Glutamatergic neuron (in vitro differentiated cells): ENCODE measurements around the gene FAM216A. TPM values are rescaled to one million over a fixed set of nuclear protein-coding genes. Genes with fewer than 3 reads are reported as not detected.
"Not testable (repeated sequence)": the region's sequence is repeated elsewhere in the genome, so short reads cannot be mapped to it uniquely, and the experiment has no call there.

ENCODE experiments used
- DNase-seq: peaks from one replicate; pipeline ENCODE4 v3.0.0; 2022
- H3K27ac Mint-ChIP-seq: one replicate; pipeline ENCODE4 v1.8.0; 2020; ENCODE audit warnings: mild to moderate bottlenecking, mixed read lengths, inconsistent platforms; ENCODE audit not compliant: unreplicated experiment
- H3K27me3 Mint-ChIP-seq: one replicate; pipeline ENCODE4 v1.8.0; 2020; ENCODE audit warnings: mild to moderate bottlenecking, moderate library complexity, mixed read lengths, inconsistent platforms; ENCODE audit not compliant: unreplicated experiment
- H3K36me3 Mint-ChIP-seq: one replicate; pipeline ENCODE4 v1.8.0; 2020; ENCODE audit warnings: mild to moderate bottlenecking, mixed read lengths, inconsistent platforms; ENCODE audit not compliant: unreplicated experiment
- H3K4me1 Mint-ChIP-seq: one replicate; pipeline ENCODE4 v1.8.0; 2020; ENCODE audit warnings: mild to moderate bottlenecking, low read depth, mixed read lengths, inconsistent platforms; ENCODE audit not compliant: unreplicated experiment
- H3K4me3 Mint-ChIP-seq: one replicate; pipeline ENCODE4 v1.8.0; 2020; ENCODE audit warnings: mild to moderate bottlenecking, mixed read lengths, inconsistent platforms; ENCODE audit not compliant: unreplicated experiment
- H3K9me3 Mint-ChIP-seq: one replicate; pipeline ENCODE4 v1.8.0; 2020; ENCODE audit warnings: mild to moderate bottlenecking, moderate library complexity, mixed read lengths, inconsistent platforms; ENCODE audit not compliant: unreplicated experiment
- total RNA-seq: library from RNA; stranded (reverse); fragmentation: NEBNext Ultra II Directional; extraction: Animal tissue kit (Norgen Biotek cat#: 25700); gene quantifications from one replicate; pipeline ENCODE4 v1.2.1, GENCODE V29; 2021; ENCODE audit not compliant: unreplicated experiment
- TF ChIP-seq, protein P1 (sequence below): fragments of 200-600 bp; sonication (generic); IDR thresholded peaks from one replicate; pipeline ENCODE4 v1.5.0; 2021; ENCODE audit not compliant: partially characterized antibody, unreplicated experiment

Gene FAM216A
- total RNA-seq, 1 donor from 2014 or later = 21.7 TPM

DNA sequence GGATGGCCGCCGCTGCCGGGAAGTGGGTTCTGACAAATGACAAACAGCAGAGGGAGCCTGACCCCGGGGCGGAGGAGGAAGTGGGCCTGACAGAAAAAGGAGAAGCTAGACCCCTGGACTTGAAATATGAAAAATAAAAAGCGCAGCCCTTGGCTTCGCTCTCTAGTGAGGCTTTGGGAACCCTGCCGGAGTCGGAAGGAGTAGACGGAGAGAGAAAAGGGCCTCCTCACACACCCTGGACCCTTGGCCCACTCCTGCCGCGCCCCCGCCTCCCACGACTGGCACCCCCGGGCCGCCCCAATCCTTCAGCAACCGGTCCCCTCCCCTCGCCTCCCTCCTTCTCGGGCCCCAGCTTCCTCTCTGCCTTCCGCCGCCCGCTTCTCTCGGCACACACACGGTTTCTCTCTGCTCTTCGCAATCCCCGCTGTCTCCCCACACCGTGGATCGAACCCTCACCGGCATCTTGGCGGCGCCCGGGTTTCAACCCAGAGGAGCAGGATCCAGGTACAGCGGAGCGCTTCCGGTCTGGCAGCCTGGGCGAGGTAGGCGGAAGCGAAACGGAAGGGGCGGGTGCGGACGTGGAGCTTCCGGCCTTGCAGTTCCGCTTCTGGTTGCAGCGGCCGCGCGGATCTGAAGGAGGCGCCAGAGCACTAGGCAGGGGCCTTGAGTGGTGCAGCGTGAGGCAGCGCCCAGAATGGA, 18.7 kb upstream of the FAM216A start, which contains the start of gene ARPC3:
TSS of gene ARPC3 (minus strand) at position 539 of the 699 bp plus-strand sequence. CDS start at position 462, 77 bp downstream.
- peak within 1 kb of the TSS; percentile 99 for H3K4me3 Mint-ChIP-seq
- peak within 1 kb of the TSS; percentile 98 for H3K27ac Mint-ChIP-seq
- H3K36me3 Mint-ChIP-seq = no peaks in the 10 kb centered on the region
- H3K9me3 Mint-ChIP-seq = peaks cover 7% of the 10 kb centered on the region
- no peaks in the 10 kb centered on the region for H3K27me3 Mint-ChIP-seq
- TF ChIP-seq, protein P1, sequence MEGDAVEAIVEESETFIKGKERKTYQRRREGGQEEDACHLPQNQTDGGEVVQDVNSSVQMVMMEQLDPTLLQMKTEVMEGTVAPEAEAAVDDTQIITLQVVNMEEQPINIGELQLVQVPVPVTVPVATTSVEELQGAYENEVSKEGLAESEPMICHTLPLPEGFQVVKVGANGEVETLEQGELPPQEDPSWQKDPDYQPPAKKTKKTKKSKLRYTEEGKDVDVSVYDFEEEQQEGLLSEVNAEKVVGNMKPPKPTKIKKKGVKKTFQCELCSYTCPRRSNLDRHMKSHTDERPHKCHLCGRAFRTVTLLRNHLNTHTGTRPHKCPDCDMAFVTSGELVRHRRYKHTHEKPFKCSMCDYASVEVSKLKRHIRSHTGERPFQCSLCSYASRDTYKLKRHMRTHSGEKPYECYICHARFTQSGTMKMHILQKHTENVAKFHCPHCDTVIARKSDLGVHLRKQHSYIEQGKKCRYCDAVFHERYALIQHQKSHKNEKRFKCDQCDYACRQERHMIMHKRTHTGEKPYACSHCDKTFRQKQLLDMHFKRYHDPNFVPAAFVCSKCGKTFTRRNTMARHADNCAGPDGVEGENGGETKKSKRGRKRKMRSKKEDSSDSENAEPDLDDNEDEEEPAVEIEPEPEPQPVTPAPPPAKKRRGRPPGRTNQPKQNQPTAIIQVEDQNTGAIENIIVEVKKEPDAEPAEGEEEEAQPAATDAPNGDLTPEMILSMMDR = peak; percentile 56
- peak; percentile 96 for DNase-seq
- H3K4me1 Mint-ChIP-seq = peaks cover 3% of the 10 kb centered on the region

DNA sequence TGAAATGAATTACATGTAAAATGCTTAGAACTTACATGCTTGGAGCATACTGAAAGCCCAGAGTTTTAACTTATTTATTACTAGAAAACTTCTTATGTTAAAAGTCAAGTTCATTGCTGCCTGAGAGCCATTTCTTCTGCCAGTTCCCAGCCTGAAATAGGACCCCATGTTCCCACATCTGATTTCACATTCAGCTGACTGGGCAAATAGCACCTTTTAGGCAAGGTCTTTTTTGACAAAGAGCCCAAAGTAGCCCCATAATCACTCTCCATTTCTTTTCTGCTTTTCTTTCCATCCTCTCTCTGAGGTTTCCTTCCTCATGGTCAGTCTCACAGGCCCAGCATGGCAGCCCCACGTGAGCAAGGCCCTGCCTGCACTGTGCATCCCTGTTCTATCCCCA, 17.4 kb upstream of the FAM216A start:
- Mint-ChIP-seq H3K27ac (no peak overlapping the region), H3K4me1 (peaks cover 3% of the 10 kb centered on the region), H3K27me3 (no peaks in the 10 kb centered on the region), H3K4me3 (peak overlapping the region; percentile 38), H3K9me3 (peaks cover 7% of the 10 kb centered on the region), H3K36me3 (no peaks in the 10 kb centered on the region)
- DNase-seq = no peak
- TF ChIP-seq, protein P1 = no peak

DNA sequence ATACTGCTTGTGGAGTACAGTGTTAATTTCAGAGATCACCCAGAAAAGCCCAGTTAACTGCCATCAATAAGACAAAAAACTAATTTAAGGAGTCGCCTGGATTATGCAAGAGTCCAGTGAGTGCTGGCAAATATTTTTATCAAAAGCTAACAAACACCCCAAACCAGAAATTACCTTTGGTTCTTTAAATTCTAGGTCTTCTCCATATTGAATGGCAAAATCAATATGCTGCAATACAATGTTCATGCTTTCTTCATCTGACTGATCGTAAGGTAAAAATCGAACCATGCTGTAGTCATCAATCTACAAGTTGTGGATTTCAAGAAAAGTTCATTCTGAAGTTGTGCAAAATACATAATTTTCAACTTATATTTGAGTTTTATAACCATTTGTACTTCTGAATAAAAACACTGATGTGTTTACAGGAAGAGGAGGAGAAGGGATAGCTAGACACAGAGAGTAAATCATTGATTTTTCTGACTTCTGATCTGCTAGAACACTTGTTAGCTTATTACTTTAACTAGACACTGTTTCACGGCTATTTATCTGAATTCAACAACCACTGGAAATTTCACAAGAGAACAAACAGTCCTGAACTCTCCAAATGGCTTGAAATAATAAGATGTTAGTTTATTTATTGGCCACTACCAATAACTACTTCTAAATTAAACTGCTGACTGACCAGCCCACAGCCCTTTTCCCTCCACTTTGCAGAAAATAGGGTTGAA, 14.9 kb upstream of the FAM216A start:
- Mint-ChIP-seq H3K36me3 (no peaks in the 10 kb centered on the region), H3K27ac (no peak overlapping the region), H3K27me3 (peaks cover under 1% of the 10 kb centered on the region), H3K9me3 (peaks cover 7% of the 10 kb centered on the region), H3K4me1 (peaks cover 3% of the 10 kb centered on the region), H3K4me3 (no peak overlapping the region)
- no peak for DNase-seq
- TF ChIP-seq, protein P1 = no peak

DNA sequence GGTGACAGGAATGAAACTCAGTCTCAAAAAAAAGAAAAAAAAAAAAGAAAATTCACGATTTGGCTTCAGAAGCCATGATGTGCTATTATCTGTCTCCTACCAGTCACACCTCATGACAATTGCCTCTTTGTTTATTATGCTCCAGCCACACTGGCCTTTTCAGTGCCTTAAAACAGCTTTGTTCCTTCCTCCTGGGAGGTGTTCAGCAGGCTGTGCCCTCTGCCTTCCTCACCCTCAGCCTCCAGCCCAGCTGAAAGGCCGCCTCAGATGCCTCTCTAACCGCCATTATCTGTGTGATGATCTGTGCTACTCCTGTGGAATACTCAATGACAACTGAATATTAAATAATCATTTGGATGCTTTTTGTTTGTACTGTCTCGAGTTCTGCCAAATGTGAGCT, 9.9 kb upstream of the FAM216A start:
- Mint-ChIP-seq H3K4me3 (no peak overlapping the region), H3K36me3 (no peaks in the 10 kb centered on the region), H3K9me3 (no peaks in the 10 kb centered on the region), H3K27ac (no peak overlapping the region), H3K27me3 (peaks cover 2% of the 10 kb centered on the region), H3K4me1 (no peaks in the 10 kb centered on the region)
- DNase-seq = no peak
- TF ChIP-seq, protein P1 = no peak

DNA sequence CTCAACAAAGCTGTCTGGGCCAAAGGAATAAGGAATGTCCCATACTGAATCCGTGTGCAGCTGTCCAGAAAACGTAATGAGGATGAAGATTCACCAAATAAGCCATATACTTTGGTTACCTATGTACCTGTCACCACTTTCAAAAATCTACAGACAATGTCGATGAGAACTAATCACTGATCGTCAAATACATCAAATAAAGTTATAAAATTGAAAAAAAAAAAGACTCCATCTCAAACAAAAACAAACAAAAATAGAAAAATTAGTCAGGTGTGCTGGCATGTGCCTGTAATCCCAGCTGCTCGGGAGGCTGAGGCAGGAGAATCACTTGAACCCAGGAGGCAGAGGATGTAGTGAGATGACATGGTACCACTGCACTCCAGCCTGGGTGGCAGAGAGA, 7.5 kb upstream of the FAM216A start:
- not testable (repeated sequence) for H3K4me1 Mint-ChIP-seq, DNase-seq, H3K4me3 Mint-ChIP-seq, H3K36me3 Mint-ChIP-seq, H3K27me3 Mint-ChIP-seq, H3K27ac Mint-ChIP-seq, H3K9me3 Mint-ChIP-seq
